HG03280 (cell line): ENCODE results near the gene HRH2.
"Not testable (repeated sequence)": the region's sequence is repeated elsewhere in the genome, so short reads cannot be mapped to it uniquely, and the experiment has no call there.

Source experiments
- ATAC-seq: cut with Tn5 transposase; IDR thresholded peaks from one replicate; pipeline ENCODE4 v1.9.1; 2021; ENCODE audit warnings: mild to moderate bottlenecking, moderate library complexity; ENCODE audit not compliant: unreplicated experiment

The HRH2 gene

GRCh38 chr5:175642998-175643397 lies 14.9 kb upstream of the HRH2 start:
- no peak for ATAC-seq

GRCh38 chr5:175646251-175646650 lies 11.6 kb upstream of the HRH2 start:
- no peak for ATAC-seq

- no peak for ATAC-seq
Measured at GRCh38 chr5:175649967-175650366, 7.9 kb upstream of the HRH2 start.

- not testable (repeated sequence) for ATAC-seq
Measured at GRCh38 chr5:175650430-175651205, 7.3 kb upstream of the HRH2 start.

GRCh38 chr5:175652741-175653663 lies 4.9 kb upstream of the HRH2 start:
- no peak for ATAC-seq

- ATAC-seq, result no peak
Measured at GRCh38 chr5:175653763-175654162, 4.1 kb upstream of the HRH2 start.

- ATAC-seq, result no peak
Measured at GRCh38 chr5:175654339-175654738, 3.5 kb upstream of the HRH2 start.

GRCh38 chr5:175654807-175655206 lies 3.1 kb upstream of the HRH2 start:
- ATAC-seq, result no peak

GRCh38 chr5:175655411-175655810 lies 2.5 kb upstream of the HRH2 start:
- no peak for ATAC-seq

- ATAC-seq, result no peak
Measured at GRCh38 chr5:175656966-175657365, 905 bp upstream of the HRH2 start.

- ATAC-seq, result no peak
Measured at GRCh38 chr5:175658299-175659145, 651 bp downstream of the HRH2 start.

GRCh38 chr5:175659546-175660253 lies 1.8 kb downstream of the HRH2 start:
- no peak for ATAC-seq

GRCh38 chr5:175663186-175664184 lies 5.6 kb downstream of the HRH2 start:
- ATAC-seq, result no peak

GRCh38 chr5:175664723-175665122 lies 6.9 kb downstream of the HRH2 start:
- ATAC-seq, result no peak

- ATAC-seq, result no peak
Measured at GRCh38 chr5:175666216-175666615, 8.3 kb downstream of the HRH2 start.

- no peak for ATAC-seq
Measured at GRCh38 chr5:175668006-175668405, 10.1 kb downstream of the HRH2 start.

GRCh38 chr5:175670372-175670771 lies 12.5 kb downstream of the HRH2 start:
- ATAC-seq, result no peak

- no peak for ATAC-seq
Measured at GRCh38 chr5:175671013-175671412, 13.1 kb downstream of the HRH2 start.

GRCh38 chr5:175672976-175673648 lies 15.2 kb downstream of the HRH2 start:
- no peak for ATAC-seq
